Keratinocyte (primary cell): ENCODE results near the gene ATG2B.
"Not testable (repeated sequence)": the region's sequence is repeated elsewhere in the genome, so short reads cannot be mapped to it uniquely, and the experiment has no call there.

Experiments used
- EZH2 ChIP-seq: IDR thresholded peaks from one replicate; pipeline ENCODE4 v1.6.1; 2012; ENCODE audit warnings: inconsistent platforms, mild to moderate bottlenecking, low read length, moderate library complexity
- TF ChIP-seq, protein P1 (sequence below), 3 experiments: IDR thresholded peaks in 1 of 3; conservative IDR thresholded peaks in 1 of 3; optimal IDR thresholded peaks in 1 of 3; 2 replicates in 2 of 3; 3 replicates in 1 of 3; pipeline versions ENCODE3 to v1.5.1; 2011; ENCODE audit warnings: low read length in 3 of 3, mild to moderate bottlenecking in 3 of 3, moderate library complexity in 2 of 3, control low read depth in 1 of 3, inconsistent platforms in 1 of 3; ENCODE audit not compliant: insufficient read depth in 2 of 3; ENCODE audit errors: extremely low read depth in 1 of 3

DNA sequence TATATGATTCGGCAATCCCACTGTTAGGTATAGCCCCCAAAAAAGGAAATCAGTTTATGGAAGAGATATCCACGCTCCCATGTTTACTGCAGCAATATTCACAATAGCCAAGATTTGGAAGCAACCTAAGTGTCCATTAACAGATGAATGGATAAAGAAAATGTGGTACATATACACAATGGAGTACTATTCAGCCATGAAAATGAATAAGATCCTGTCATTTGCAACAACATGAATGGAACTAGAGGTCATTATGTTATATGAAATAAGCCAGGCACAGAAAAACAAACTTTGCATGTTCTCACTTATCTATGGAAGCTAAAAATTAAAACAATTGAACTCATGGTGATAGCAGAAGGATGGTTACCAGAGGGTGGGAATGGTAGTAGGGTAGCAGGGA is 15.2 kb downstream of the ATG2B start:
- TF ChIP-seq, protein P1, sequence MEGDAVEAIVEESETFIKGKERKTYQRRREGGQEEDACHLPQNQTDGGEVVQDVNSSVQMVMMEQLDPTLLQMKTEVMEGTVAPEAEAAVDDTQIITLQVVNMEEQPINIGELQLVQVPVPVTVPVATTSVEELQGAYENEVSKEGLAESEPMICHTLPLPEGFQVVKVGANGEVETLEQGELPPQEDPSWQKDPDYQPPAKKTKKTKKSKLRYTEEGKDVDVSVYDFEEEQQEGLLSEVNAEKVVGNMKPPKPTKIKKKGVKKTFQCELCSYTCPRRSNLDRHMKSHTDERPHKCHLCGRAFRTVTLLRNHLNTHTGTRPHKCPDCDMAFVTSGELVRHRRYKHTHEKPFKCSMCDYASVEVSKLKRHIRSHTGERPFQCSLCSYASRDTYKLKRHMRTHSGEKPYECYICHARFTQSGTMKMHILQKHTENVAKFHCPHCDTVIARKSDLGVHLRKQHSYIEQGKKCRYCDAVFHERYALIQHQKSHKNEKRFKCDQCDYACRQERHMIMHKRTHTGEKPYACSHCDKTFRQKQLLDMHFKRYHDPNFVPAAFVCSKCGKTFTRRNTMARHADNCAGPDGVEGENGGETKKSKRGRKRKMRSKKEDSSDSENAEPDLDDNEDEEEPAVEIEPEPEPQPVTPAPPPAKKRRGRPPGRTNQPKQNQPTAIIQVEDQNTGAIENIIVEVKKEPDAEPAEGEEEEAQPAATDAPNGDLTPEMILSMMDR (optimal IDR thresholded peaks at IDR 0.05 in 1 of 3, IDR thresholded peaks at IDR 0.05 in 1 of 3, conservative IDR thresholded peaks at IDR 0.05 in 1 of 3; ENCODE audit: extremely low read depth in 1 of 3, insufficient read depth in 2 of 3, low read length in 3 of 3): not testable (repeated sequence)
- TF ChIP-seq EZH2: not testable (repeated sequence)
